HEK293 (cell line): ENCODE data around the gene SLC49A3.
"Not testable (repeated sequence)": the region's sequence is repeated elsewhere in the genome, so short reads cannot be mapped to it uniquely, and the experiment has no call there.

Experiments
- CTCF ChIA-PET: fragments of 350-600 bp; formaldehyde crosslinking; extraction: SDS; loops from one replicate; lab custom pipeline; 2021; ENCODE audit warnings: antibody characterized with exemption; lab: Yijun Ruan, JAX
- POLR2A ChIA-PET: fragments of 300-600 bp; formaldehyde crosslinking; extraction: SDS; loops from one replicate; lab custom pipeline; 2020; ENCODE audit warnings: antibody characterized with exemption, inconsistent platforms; lab: Yijun Ruan, JAX
- H3K27ac ChIP-seq: fragments of 200-500 bp; sonication (Bioruptor generic); 2 replicates; pipeline ENCODE4 v1.5.1; 2014; ENCODE audit warnings: low read depth, low read length, control low read depth, inconsistent platforms; ENCODE audit errors: extremely low read depth
- H3K36me3 ChIP-seq, 2 experiments: fragments of 200-500 bp in 1 of 2; sonication (Bioruptor generic) in 1 of 2; 1 replicate in 1 of 2; 2 replicates in 1 of 2; pipeline ENCODE4 v1.5.1; 2014 to 2017; ENCODE audit warnings: inconsistent platforms in 2 of 2, low read length in 2 of 2; ENCODE audit not compliant: control insufficient read depth in 2 of 2, insufficient read depth in 1 of 2
- H3K4me1 ChIP-seq: fragments of 200-500 bp; sonication (Bioruptor generic); 2 replicates; pipeline ENCODE4 v1.5.1; 2014; ENCODE audit warnings: mild to moderate bottlenecking, low read length, inconsistent platforms; ENCODE audit not compliant: control insufficient read depth, insufficient read depth
- H3K4me3 ChIP-seq: 2 replicates; pipeline ENCODE4 v1.5.1; 2011; ENCODE audit warnings: low read depth, mild to moderate bottlenecking, control low read depth, low read length, moderate library complexity
- H3K9me3 ChIP-seq: fragments of 200-500 bp; sonication (Bioruptor generic); 2 replicates; pipeline ENCODE4 v1.5.1; 2014; ENCODE audit warnings: low read depth, low read length, inconsistent platforms; ENCODE audit not compliant: control insufficient read depth, insufficient read depth
- BCL11B ChIP-seq: fragments of 450-650 bp; formaldehyde crosslinking; IDR thresholded peaks from 2 replicates; pipeline ENCODE4 v1.5.1; 2016; ENCODE audit warnings: low read depth, missing biosample characterization, missing genetic modification characterization
- BCL6B ChIP-seq: fragments of 450-650 bp; formaldehyde crosslinking; IDR thresholded peaks from 2 replicates; pipeline ENCODE4 v1.5.1; 2017; ENCODE audit warnings: missing biosample characterization, missing genetic modification characterization
- GLI4 ChIP-seq: fragments of 450-650 bp; formaldehyde crosslinking; IDR thresholded peaks from 2 replicates; pipeline ENCODE4 v1.5.1; 2016; ENCODE audit warnings: missing biosample characterization, missing genetic modification characterization
- GLIS1 ChIP-seq: fragments of 450-650 bp; formaldehyde crosslinking; IDR thresholded peaks from 2 replicates; pipeline ENCODE4 v1.5.1; 2016; ENCODE audit warnings: missing biosample characterization, missing genetic modification characterization
- KLF16 ChIP-seq: fragments of 450-650 bp; formaldehyde crosslinking; IDR thresholded peaks from 2 replicates; pipeline ENCODE4 v1.5.1; 2017; ENCODE audit warnings: missing biosample characterization, missing genetic modification characterization
- KLF8 ChIP-seq: fragments of 450-650 bp; formaldehyde crosslinking; IDR thresholded peaks from 2 replicates; pipeline ENCODE4 v1.5.1; 2016; ENCODE audit warnings: missing biosample characterization, missing genetic modification characterization
- KLF9 ChIP-seq: fragments of 450-650 bp; formaldehyde crosslinking; IDR thresholded peaks from 2 replicates; pipeline ENCODE4 v1.5.1; 2016; ENCODE audit warnings: missing biosample characterization, missing genetic modification characterization, low read depth
- ZEB2 ChIP-seq: fragments of 450-650 bp; formaldehyde crosslinking; IDR thresholded peaks from 2 replicates; pipeline ENCODE4 v1.5.1; 2016; ENCODE audit warnings: missing biosample characterization, missing genetic modification characterization
- ZNF184 ChIP-seq: fragments of 450-650 bp; IDR thresholded peaks from 2 replicates; pipeline ENCODE4 v1.5.1; 2018; ENCODE audit warnings: missing biosample characterization, mild to moderate bottlenecking, missing genetic modification characterization
- ZNF223 ChIP-seq: fragments of 450-650 bp; formaldehyde crosslinking; IDR thresholded peaks from 2 replicates; pipeline ENCODE4 v1.5.1; 2016; ENCODE audit warnings: missing biosample characterization, missing genetic modification characterization
- ZNF341 ChIP-seq: fragments of 450-650 bp; formaldehyde crosslinking; IDR thresholded peaks from 2 replicates; pipeline ENCODE4; 2016; ENCODE audit warnings: low read depth, missing biosample characterization, missing genetic modification characterization
- ZNF37A ChIP-seq: fragments of 450-650 bp; IDR thresholded peaks from 2 replicates; pipeline ENCODE4 v1.5.1; 2018; ENCODE audit warnings: missing biosample characterization, missing genetic modification characterization
- ZNF660 ChIP-seq: fragments of 450-650 bp; IDR thresholded peaks from 2 replicates; pipeline ENCODE4 v1.5.1; 2018; ENCODE audit warnings: missing biosample characterization, mild to moderate bottlenecking, missing genetic modification characterization
- ZNF776 ChIP-seq: fragments of 450-650 bp; formaldehyde crosslinking; IDR thresholded peaks from 2 replicates; pipeline ENCODE4 v1.5.0; 2017; ENCODE audit warnings: missing biosample characterization, missing genetic modification characterization, borderline replicate concordance
- ZNF785 ChIP-seq: fragments of 450-650 bp; formaldehyde crosslinking; IDR thresholded peaks from 2 replicates; pipeline ENCODE4 v1.5.1; 2016; ENCODE audit warnings: missing biosample characterization, missing genetic modification characterization

The SLC49A3 gene

DNA sequence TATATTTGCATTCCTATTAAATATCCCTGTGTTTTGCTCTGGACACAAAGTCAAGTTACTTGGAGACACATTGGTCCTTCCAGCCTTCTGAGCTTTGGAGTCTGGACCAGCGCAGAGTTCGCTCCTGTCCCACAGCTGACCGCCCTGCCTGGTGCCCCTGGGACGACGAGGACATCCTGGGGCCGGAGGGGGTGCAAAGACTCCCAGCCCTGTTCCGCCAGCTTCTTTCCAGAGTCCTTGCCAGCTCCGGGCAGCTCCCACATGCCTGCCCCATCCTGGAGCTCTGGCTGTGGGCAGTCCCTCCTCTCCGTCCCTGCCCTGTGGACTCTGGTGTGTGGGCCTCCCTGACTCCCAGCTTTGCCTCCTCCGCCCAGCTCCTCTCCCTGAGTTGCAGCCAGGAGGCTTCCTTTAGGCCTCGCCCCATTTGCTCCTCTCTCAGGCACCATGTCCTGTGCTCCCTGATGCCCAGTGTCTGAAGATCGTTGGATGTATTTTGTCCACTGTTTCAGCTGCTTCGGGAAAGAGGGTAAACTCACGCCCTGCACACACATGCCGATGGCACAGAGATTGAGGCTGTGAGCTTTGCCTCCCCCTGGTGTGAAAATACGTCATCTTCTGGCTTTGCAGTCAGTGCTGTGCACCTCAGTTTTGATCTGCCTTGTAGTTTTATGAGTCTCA, 11.8 kb upstream of the SLC49A3 start:
- H3K36me3 ChIP-seq, result no peaks in the 10 kb centered on the region
- ChIA-PET CTCF (interaction anchor here (0.7 to 1.4 kb wide), 3 partner anchors 16 to 98 kb away, joined by 3 to 6 read pairs (median 3); no protein-coding TSS in a partner anchor), POLR2A (no interaction called here)
- no peak for TF ChIP-seq KLF8 (tag by site-specific recombination)
- TF ChIP-seq ZNF341 (tag by site-specific recombination), result 0 out of 2 replicates have a peak, but pooled peaks have one; percentile 15
- TF ChIP-seq KLF9 (tag by site-specific recombination), result no peak
- TF ChIP-seq BCL11B (tag by site-specific recombination), result no peak
- H3K9me3 ChIP-seq, result no peaks in the 10 kb centered on the region
- H3K27ac ChIP-seq, result no peak overlapping the region
- no peaks in the 10 kb centered on the region for H3K4me1 ChIP-seq
- no peak overlapping the region for H3K4me3 ChIP-seq

GRCh38 chr4:699816-700580, 11.0 kb upstream of the SLC49A3 start:
- POLR2A ChIA-PET, result no interaction called here
- no peak overlapping the region for H3K4me3 ChIP-seq
- CTCF ChIA-PET, result interaction anchor here (0.8 to 1.4 kb wide), 2 partner anchors 15 to 16 kb away, joined by 3 to 6 read pairs; no protein-coding TSS in a partner anchor

GRCh38 chr4:694341-694940, 5.5 kb upstream of the SLC49A3 start:
- H3K4me1 ChIP-seq, CTCF ChIA-PET, POLR2A ChIA-PET, H3K9me3 ChIP-seq, H3K27ac ChIP-seq, H3K36me3 ChIP-seq, H3K4me3 ChIP-seq: not testable (repeated sequence)

More at GRCh38 chr4:699816-700580, 11.0 kb upstream of the SLC49A3 start:
- TF ChIP-seq GLIS1 (tag by site-specific recombination), result peak; percentile 84
- no peak for TF ChIP-seq ZNF184 (tag by site-specific recombination)
- TF ChIP-seq, all 188 proteins: peak for 1
- no peak overlapping the region for H3K27ac ChIP-seq
- no peaks in the 10 kb centered on the region for H3K9me3 ChIP-seq
- no peaks in the 10 kb centered on the region for H3K36me3 ChIP-seq
- no peaks in the 10 kb centered on the region for H3K4me1 ChIP-seq

DNA sequence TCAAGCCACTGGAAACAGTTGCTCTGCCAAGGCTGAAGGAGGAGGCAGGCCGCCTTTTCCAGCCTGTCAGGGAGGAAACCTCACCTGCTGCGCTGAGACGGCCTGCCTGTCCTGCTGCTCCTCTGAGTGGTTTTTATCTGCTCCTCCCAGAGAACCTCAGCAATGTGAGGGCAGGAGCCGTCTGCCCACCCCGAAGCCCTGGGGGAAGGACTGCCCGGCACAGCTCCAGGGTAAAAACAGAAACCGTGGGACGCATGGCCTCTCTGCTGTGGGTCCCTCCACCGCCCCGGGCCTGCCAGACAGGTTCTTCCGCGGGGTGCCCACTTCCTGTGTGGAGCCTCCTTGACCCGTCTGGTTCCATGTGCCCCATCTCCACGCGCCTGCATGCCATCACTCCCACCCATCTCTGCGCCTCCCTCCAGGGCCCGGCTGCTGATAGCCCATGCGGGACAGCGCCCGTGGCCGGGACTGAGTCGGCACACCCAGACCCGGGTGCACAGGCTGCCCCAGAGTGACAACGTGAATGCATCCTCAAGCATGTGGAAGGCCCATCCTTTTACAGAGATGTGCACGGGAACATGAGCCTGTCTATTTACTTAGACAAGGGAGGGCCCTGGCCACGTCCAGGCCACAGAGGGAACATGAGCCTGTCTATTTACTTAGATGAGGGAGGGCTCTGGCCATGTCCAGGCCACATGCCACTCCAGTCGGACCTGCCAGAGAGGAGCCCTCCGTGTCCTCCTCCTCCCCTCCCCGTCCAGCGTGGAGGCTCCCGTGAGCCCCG, 4.0 kb upstream of the SLC49A3 start:
- Histone ChIP-seq H3K4me3 (no peak overlapping the region), H3K36me3 (no peaks in the 10 kb centered on the region), H3K27ac (no peak overlapping the region), H3K9me3 (no peaks in the 10 kb centered on the region), H3K4me1 (no peaks in the 10 kb centered on the region)
- TF ChIP-seq KLF16 (tag by site-specific recombination) (no peak), ZNF660 (tag by site-specific recombination) (no peak), ZNF785 (tag by site-specific recombination) (no peak)
- ChIA-PET POLR2A (no interaction called here), CTCF (interaction anchor here (0.6 kb wide), 1 partner anchor 9 kb away, joined by 3 read pairs; no protein-coding TSS in a partner anchor)

GRCh38 chr4:689723-690122, 772 bp upstream of the SLC49A3 start:
- ChIA-PET POLR2A (no interaction called here), CTCF (no interaction called here)
- Histone ChIP-seq H3K27ac (no peak overlapping the region), H3K9me3 (no peaks in the 10 kb centered on the region), H3K4me1 (no peaks in the 10 kb centered on the region), H3K4me3 (no peak overlapping the region), H3K36me3 (no peaks in the 10 kb centered on the region)
- no peak for TF ChIP-seq BCL6B (tag by site-specific recombination)
- no peak for TF ChIP-seq ZNF223 (tag by site-specific recombination)
- no peak for TF ChIP-seq ZEB2 (tag by site-specific recombination)
- no peak for TF ChIP-seq ZNF776 (tag by site-specific recombination)
- TF ChIP-seq GLI4, result no peak
- TF ChIP-seq ZNF37A, result no peak
